Colonic mucosa (tissue), 4 donors: ENCODE measurements around the gene UBQLN1. TPM values are rescaled to one million over a fixed set of nuclear protein-coding genes. Genes with fewer than 3 reads are reported as not detected.

Source experiments
- DNase-seq: peaks from one replicate; pipeline ENCODE4 v3.0.0-alpha.2; 2020
- H3K27ac ChIP-seq: fragments of 200-600 bp; one replicate; pipeline ENCODE4 v1.8.0; 2021
- H3K27me3 ChIP-seq: fragments of 200-600 bp; one replicate; pipeline ENCODE4 v1.8.0; 2021
- H3K36me3 ChIP-seq: fragments of 200-600 bp; one replicate; pipeline ENCODE4 v1.8.0; 2021
- H3K4me1 ChIP-seq: fragments of 200-600 bp; one replicate; pipeline ENCODE4 v1.8.0; 2021; ENCODE audit warnings: mild to moderate bottlenecking
- H3K4me3 ChIP-seq: fragments of 200-600 bp; one replicate; pipeline ENCODE4 v1.8.0; 2021
- H3K9ac ChIP-seq, 2 donors: one replicate each; pipeline ENCODE4 v1.7.0; 2013; ENCODE audit warnings: control low read depth in 2 of 2, low read depth in 2 of 2, low read length in 2 of 2
- H3K9me3 ChIP-seq: fragments of 200-600 bp; one replicate; pipeline ENCODE4 v1.8.0; 2021
- intact Hi-C: fragments of 100-400 bp; cut with DNase I; formaldehyde crosslinking; loops from one replicate; pipeline ENCODE4 v1.14.1; 2022
- total RNA-seq, 2 donors: library from RNA; stranded (reverse); fragmentation: NEBNext Ultra II Directional in 1 of 2; extraction: Animal tissue kit (Norgen Biotek cat#: 25700) in 1 of 2; gene quantifications; one replicate each; pipeline ENCODE4 v1.2.1, GENCODE V29; 2021
- TF ChIP-seq, protein P1 (sequence below): fragments of 200-600 bp; IDR thresholded peaks from one replicate; pipeline ENCODE4 v1.8.0; 2022; ENCODE audit warnings: antibody characterized with exemption, mild to moderate bottlenecking
- donor health status: healthy.
- donor health status: DM: no; HTN: no; CAD: no.
- donor health status: DM: no; HTN: no; CAD: no.

UBQLN1 gene
- total RNA-seq, 2 donors from 2014 or later, result 87.3 to 101 TPM

DNA sequence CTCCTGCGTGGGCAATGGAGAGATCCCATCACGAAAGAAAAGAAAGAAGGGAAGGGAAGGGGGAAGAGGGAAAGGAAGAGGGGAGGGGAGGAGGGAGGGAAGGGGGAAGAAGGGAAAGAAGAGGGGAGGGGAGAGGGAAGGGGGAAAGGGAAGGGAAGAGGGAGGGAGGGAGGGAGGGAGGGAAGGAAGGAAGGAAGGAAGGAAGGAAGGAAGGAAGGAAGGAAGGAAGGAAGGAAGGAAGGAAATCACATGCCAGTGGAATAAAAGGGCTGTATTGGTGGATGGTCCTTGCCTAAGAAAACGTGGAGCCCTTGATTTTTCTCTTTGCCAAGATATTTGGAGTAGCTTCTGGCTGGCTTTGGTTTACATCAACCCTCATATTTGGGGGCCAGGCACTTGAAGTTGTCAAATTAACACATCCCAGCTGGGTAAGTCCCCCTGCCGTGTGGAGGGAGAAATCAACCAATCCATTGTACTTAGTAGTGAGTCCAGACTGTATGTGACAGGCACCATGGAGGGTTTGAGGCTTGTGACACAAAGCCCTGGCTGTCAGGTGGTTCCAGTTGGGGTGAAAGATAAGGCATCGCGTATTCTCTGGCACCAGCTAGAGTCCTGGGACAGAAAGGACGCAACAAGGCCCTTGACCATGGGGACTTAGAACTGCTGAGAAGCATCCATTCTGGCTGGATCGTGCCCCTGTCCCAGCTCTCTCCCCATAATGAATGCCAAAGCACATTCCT, 61.1 kb downstream of the UBQLN1 start:
- TF ChIP-seq, protein P1, sequence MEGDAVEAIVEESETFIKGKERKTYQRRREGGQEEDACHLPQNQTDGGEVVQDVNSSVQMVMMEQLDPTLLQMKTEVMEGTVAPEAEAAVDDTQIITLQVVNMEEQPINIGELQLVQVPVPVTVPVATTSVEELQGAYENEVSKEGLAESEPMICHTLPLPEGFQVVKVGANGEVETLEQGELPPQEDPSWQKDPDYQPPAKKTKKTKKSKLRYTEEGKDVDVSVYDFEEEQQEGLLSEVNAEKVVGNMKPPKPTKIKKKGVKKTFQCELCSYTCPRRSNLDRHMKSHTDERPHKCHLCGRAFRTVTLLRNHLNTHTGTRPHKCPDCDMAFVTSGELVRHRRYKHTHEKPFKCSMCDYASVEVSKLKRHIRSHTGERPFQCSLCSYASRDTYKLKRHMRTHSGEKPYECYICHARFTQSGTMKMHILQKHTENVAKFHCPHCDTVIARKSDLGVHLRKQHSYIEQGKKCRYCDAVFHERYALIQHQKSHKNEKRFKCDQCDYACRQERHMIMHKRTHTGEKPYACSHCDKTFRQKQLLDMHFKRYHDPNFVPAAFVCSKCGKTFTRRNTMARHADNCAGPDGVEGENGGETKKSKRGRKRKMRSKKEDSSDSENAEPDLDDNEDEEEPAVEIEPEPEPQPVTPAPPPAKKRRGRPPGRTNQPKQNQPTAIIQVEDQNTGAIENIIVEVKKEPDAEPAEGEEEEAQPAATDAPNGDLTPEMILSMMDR, result no peak
- H3K4me3 ChIP-seq, result no peak overlapping the region
- no peak overlapping the region for H3K27ac ChIP-seq
- intact Hi-C loops, result loop anchor here (2.0 kb wide), 1 partner anchor 26 kb away; no protein-coding TSS in a partner anchor
- H3K4me1 ChIP-seq, result no peaks in the 10 kb centered on the region
- no peaks in the 10 kb centered on the region for H3K9me3 ChIP-seq
- H3K36me3 ChIP-seq, result no peaks in the 10 kb centered on the region
- no peak overlapping the region for H3K9ac ChIP-seq
- H3K27me3 ChIP-seq, result no peaks in the 10 kb centered on the region
- DNase-seq, result no peak

DNA sequence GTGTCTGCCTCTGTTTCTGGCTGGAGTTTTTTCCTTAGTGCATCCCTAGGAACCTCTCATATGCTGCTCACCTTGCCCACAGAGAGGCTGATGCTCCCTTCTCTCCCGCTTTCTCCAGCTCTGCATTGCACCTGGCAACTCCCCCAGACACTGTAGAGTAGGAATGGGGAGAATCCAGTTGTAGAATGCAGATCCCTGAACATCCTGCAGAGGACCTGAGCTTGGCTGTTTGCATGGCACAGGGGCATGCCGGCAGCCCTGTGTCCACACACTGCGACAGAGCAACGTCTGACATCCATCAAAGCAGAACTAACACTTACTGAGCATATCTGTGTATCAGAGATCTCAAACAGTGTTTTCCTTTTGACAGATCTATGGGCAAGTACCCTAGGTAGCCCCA, 65.0 kb downstream of the UBQLN1 start:
- DNase-seq, result no peak
- intact Hi-C loops, result no loop called here
- H3K4me3 ChIP-seq, result no peak overlapping the region
- no peaks in the 10 kb centered on the region for H3K27me3 ChIP-seq
- H3K36me3 ChIP-seq, result no peaks in the 10 kb centered on the region
- H3K9ac ChIP-seq, result no peak overlapping the region
- no peak overlapping the region for H3K27ac ChIP-seq
- no peaks in the 10 kb centered on the region for H3K9me3 ChIP-seq
- H3K4me1 ChIP-seq, result no peaks in the 10 kb centered on the region
- TF ChIP-seq, protein P1, result no peak

DNA sequence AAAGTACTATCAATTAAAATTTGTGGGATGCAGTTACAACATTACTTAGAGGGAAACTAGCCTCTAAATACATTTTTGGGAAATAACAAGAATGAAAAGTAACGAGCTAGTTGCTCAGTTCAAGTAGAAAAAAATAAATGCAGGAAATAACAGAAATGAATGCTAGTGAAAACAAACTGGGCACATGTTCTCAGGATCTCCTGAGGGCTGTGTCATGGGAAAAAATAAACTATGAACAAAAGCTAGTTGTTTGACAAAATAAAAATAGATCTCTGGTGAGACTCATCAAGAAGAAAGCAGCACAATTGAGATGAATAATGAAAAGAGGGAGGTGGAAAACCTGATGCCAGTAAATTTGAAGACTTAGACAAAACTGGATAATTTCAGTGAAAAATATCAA, 68.5 kb downstream of the UBQLN1 start:
- Histone ChIP-seq H3K9me3 (no peaks in the 10 kb centered on the region), H3K9ac (no peak overlapping the region), H3K4me3 (no peak overlapping the region), H3K27ac (no peak overlapping the region), H3K27me3 (no peaks in the 10 kb centered on the region), H3K4me1 (no peaks in the 10 kb centered on the region), H3K36me3 (no peaks in the 10 kb centered on the region)
- TF ChIP-seq, protein P1, result no peak
- intact Hi-C loops, result no loop called here
- DNase-seq, result no peak

DNA sequence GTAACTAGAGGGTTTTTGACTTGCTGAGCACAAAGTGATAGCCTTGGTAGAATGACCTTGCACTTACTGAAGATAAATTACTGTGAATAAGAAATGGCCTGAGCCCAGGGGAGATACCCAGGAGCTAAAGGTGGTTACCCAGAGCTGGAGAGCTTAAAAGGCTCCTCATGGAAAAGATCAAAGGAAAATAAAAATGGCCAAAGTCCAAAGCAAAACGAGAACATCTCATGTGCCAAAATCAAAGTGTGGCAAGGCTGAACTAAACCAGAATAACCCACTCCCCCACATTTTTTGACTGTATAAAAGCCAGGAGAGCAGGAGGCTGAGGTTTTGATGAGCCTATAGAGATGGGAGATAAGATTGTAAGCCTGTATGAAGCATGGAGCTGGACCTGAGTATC, 70.4 kb downstream of the UBQLN1 start:
- H3K36me3 ChIP-seq, result no peaks in the 10 kb centered on the region
- H3K9ac ChIP-seq, result no peak overlapping the region
- H3K27ac ChIP-seq, result no peak overlapping the region
- intact Hi-C loops, result no loop called here
- TF ChIP-seq, protein P1, result no peak
- H3K4me3 ChIP-seq, result no peak overlapping the region
- H3K9me3 ChIP-seq, result no peaks in the 10 kb centered on the region
- no peaks in the 10 kb centered on the region for H3K27me3 ChIP-seq
- no peak for DNase-seq
- H3K4me1 ChIP-seq, result no peaks in the 10 kb centered on the region

DNA sequence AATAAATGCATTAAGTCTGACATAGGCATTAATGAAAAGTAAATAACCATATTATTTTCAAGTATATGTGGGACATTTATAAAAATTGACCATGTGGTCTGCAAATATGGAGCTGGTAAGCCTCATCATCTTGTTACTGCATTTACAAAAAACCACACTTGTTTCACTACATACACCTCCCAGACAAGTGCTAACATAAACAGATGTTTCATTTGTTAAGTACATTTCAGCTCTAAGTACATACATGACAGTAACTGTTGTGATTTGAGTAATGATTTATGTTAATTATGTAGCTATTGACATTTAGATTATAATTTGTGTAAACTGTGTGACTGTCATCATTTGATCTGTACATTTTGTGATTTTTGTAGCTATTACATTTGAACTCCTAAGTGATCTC, 70.9 kb downstream of the UBQLN1 start:
- no peak overlapping the region for H3K9ac ChIP-seq
- H3K9me3 ChIP-seq, result no peaks in the 10 kb centered on the region
- H3K4me3 ChIP-seq, result no peak overlapping the region
- no peaks in the 10 kb centered on the region for H3K36me3 ChIP-seq
- TF ChIP-seq, protein P1, result no peak
- H3K27me3 ChIP-seq, result no peaks in the 10 kb centered on the region
- DNase-seq, result no peak
- H3K27ac ChIP-seq, result no peak overlapping the region
- H3K4me1 ChIP-seq, result no peaks in the 10 kb centered on the region
- intact Hi-C loops, result no loop called here
